GM12864 (cell line): ENCODE measurements around the gene CRYBA4.

Source experiments
- DNase-seq: peaks from one replicate; pipeline ENCODE4 v3.0.0-alpha.2; 2011; ENCODE audit warnings: low read depth
- H3K4me3 ChIP-seq: 2 replicates; pipeline ENCODE4 v1.5.1; 2011; ENCODE audit warnings: mild to moderate bottlenecking, low read depth, low read length, control low read depth
- CTCF ChIP-seq: IDR thresholded peaks from 2 replicates; pipeline ENCODE4 v1.5.1; 2011; ENCODE audit warnings: low read depth, mild to moderate bottlenecking, moderate library complexity, low read length, control low read depth, inconsistent platforms; ENCODE audit errors: missing control alignments

CRYBA4 gene

GRCh38 chr22:26648528-26649388 lies 27.0 kb downstream of the CRYBA4 start:
- H3K4me3 ChIP-seq = no peak overlapping the region
- no peak for TF ChIP-seq CTCF
- no peak for DNase-seq

- DNase-seq = no peak
- H3K4me3 ChIP-seq = no peak overlapping the region
- TF ChIP-seq CTCF = no peak
These were observed 29.1 kb downstream of the CRYBA4 start for GRCh38 chr22:26650722-26651421.

GRCh38 chr22:26651815-26652214 lies 30.1 kb downstream of the CRYBA4 start:
- no peak overlapping the region for H3K4me3 ChIP-seq
- no peak for DNase-seq
- TF ChIP-seq CTCF = no peak

- H3K4me3 ChIP-seq = peak within 1 kb of the TSS; percentile 52
- no peak for DNase-seq
- TF ChIP-seq CTCF = no peak
These were observed 35.4 kb downstream of the CRYBA4 start, which contains the start of gene MIAT for GRCh38 chr22:26656891-26657851. TSS of gene MIAT (plus strand) at chr22:26657588.

GRCh38 chr22:26658161-26658560 lies 36.4 kb downstream of the CRYBA4 start:
- no peak for DNase-seq
- H3K4me3 ChIP-seq = peak overlapping the region; percentile 18
- no peak for TF ChIP-seq CTCF

GRCh38 chr22:26658671-26659478 lies 37.1 kb downstream of the CRYBA4 start:
- DNase-seq = peak; percentile 72
- peak overlapping the region; percentile 18 for H3K4me3 ChIP-seq
- TF ChIP-seq CTCF = no peak
